ENCODE data around the gene INMT. TPM values are rescaled to one million over a fixed set of nuclear protein-coding genes. Genes with fewer than 3 reads are reported as not detected.

The INMT gene
- total and polyA plus RNA-seq, 2 donors (not counting 1 experiment from before 2014, with no cell fraction given), result 0.15 TPM; not detected in 1

DNA sequence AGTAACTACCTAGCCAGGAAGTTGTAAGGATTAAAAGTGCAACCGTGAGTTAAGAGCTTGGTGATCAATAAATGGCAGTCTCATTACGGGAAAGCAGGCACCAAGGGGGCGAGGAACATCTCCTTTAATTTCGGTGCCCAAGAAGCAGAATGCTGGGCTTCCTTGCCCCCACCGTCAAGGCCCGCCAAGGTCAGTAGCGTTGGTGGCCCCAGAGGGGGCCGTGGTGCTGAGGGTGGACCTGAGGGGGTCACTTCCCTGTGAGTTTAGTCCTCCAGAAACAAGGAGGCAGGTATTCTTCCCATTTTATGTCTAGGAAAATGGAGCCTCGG, 18.9 kb downstream of the INMT start:
- Mint-ChIP-seq H3K27me3 (no peaks in the 10 kb centered on the region), H3K27ac (no peak overlapping the region), H3K4me1 (peaks cover 5% of the 10 kb centered on the region), H3K4me3 (peak overlapping the region; percentile 92), H3K9me3 (ENCODE audit: insufficient read depth) (no peaks in the 10 kb centered on the region)
- Histone ChIP-seq H3K79me2 (ENCODE audit: control insufficient read depth, insufficient read depth, low read length) (no peaks in the 10 kb centered on the region), H3K27me3 (replicated peaks in 1 of 4; ENCODE audit: control extremely low read depth in 1 of 4, control insufficient read depth in 3 of 4, insufficient read depth in 4 of 4, low read length in 3 of 4) (no peaks in the 10 kb centered on the region), H3K36me3 (replicated peaks in 1 of 2; ENCODE audit: control extremely low read depth in 1 of 2, control insufficient read depth in 1 of 2, extremely low read depth in 1 of 2, insufficient read depth in 2 of 2, low read length in 1 of 2) (no peaks in the 10 kb centered on the region), H2AFZ (ENCODE audit: insufficient read depth, low read depth, low read length, poor library complexity, severe bottlenecking) (peak overlapping the region; percentile 98), H3K4me2 (replicated peaks; ENCODE audit: low read depth, low read length, poor library complexity, severe bottlenecking) (peak overlapping the region; percentile 88), H3K4me1 (ENCODE audit: control insufficient read depth in 2 of 2, insufficient read depth in 2 of 2, low read length in 2 of 2) (peaks cover 4 to 13% of the 10 kb centered on the region in 2 donors), H3K9me3 (ENCODE audit: control extremely low read depth in 1 of 3, control insufficient read depth in 2 of 3, insufficient read depth in 1 of 3, low read length in 2 of 3) (no peaks in the 10 kb centered on the region), H3K4me3 (ENCODE audit: control extremely low read depth in 1 of 5, extremely low read depth in 1 of 5, insufficient read depth in 1 of 5, low read depth in 2 of 5, low read length in 4 of 5) (peak overlapping the region in 4 of 5 experiments; percentile 64 to 93 (median 76)), H3K27ac (ENCODE audit: low read length in 2 of 2) (no peak overlapping the region), H4K20me1 (ENCODE audit: control insufficient read depth, insufficient read depth, low read length, poor library complexity, severe bottlenecking) (no peaks in the 10 kb centered on the region), H3K9ac (ENCODE audit: low read length) (peak overlapping the region; percentile 87)
- ChIA-PET POLR2A (no interaction called here), CTCF (no interaction called here)
- 82% methylated on average over 9 of the region's 9 CpGs for WGBS (ENCODE audit: insufficient coverage)
- intact Hi-C loops (cut with micrococcal nuclease), result no loop called here
- DNase-seq (no peak), ATAC-seq (ENCODE audit: low read depth) (no peak)
- TF ChIP-seq EZH2 (IDR thresholded peaks at IDR 0.05; ENCODE audit: borderline replicate concordance, insufficient read depth, low read depth, low read length, poor library complexity, severe bottlenecking), result no peak
- TF ChIP-seq, protein P1, sequence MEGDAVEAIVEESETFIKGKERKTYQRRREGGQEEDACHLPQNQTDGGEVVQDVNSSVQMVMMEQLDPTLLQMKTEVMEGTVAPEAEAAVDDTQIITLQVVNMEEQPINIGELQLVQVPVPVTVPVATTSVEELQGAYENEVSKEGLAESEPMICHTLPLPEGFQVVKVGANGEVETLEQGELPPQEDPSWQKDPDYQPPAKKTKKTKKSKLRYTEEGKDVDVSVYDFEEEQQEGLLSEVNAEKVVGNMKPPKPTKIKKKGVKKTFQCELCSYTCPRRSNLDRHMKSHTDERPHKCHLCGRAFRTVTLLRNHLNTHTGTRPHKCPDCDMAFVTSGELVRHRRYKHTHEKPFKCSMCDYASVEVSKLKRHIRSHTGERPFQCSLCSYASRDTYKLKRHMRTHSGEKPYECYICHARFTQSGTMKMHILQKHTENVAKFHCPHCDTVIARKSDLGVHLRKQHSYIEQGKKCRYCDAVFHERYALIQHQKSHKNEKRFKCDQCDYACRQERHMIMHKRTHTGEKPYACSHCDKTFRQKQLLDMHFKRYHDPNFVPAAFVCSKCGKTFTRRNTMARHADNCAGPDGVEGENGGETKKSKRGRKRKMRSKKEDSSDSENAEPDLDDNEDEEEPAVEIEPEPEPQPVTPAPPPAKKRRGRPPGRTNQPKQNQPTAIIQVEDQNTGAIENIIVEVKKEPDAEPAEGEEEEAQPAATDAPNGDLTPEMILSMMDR (IDR thresholded peaks at IDR 0.05), result no peak

DNA sequence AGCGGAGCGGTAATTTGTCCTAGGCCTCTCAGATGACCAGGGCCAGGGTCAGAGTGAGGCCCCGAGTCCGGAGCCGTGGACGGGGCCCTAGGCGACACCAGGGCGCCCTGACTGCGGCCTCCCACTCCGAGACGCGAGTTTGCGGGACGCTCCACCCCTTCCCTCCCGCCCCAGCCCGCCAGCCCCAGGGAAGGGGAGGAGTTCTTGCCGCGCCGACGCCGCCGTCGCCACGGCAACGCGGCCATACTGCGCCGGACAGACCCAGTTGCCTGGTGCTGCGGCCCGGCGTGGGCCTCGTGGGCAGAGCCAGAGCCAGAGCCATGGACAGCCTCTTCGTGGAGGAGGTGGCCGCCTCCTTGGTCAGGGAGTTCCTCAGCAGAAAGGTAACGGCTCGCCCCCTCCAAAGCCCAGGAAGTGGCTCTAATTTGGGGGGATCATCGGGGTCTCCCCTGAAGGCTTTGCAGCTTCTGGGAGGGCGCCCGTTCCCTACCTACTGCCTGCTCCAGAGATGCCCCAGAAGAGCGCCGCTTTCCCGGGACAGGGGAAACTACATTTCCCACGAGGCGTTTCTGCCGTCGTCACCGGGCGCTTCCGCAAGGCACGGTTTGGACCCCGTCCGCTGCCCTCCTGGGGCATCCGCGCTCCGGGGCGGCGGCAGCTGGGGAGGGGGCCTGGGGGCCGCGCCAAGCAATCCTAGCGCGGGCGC, 19.4 kb downstream of the INMT start, which contains the start of gene MINDY4:
Gene MINDY4, plus strand, starts transcription at position 244 of the 706 bp plus-strand sequence. Its CDS starts 77 bp downstream, at position 321.
- H3K27ac Mint-ChIP-seq, result peak within 1 kb of the TSS; percentile 57
- peaks cover 5% of the 10 kb centered on the region for H3K4me1 Mint-ChIP-seq
- ATAC-seq (ENCODE audit: low read depth), result peak; percentile 90
- H2AFZ ChIP-seq (ENCODE audit: insufficient read depth, low read depth, low read length, poor library complexity, severe bottlenecking), result peak within 1 kb of the TSS; percentile 98
- peak within 1 kb of the TSS; percentile 92 for H3K4me3 Mint-ChIP-seq
- no peaks in the 10 kb centered on the region for H3K36me3 ChIP-seq (replicated peaks in 1 of 2; ENCODE audit: control extremely low read depth in 1 of 2, control insufficient read depth in 1 of 2, extremely low read depth in 1 of 2, insufficient read depth in 2 of 2, low read length in 1 of 2)
- H3K9me3 Mint-ChIP-seq (ENCODE audit: insufficient read depth), result no peaks in the 10 kb centered on the region
- intact Hi-C loops (cut with micrococcal nuclease), result no loop called here
- DNase-seq, result peak; percentile 67
- H3K27me3 Mint-ChIP-seq, result no peaks in the 10 kb centered on the region
- no peak for TF ChIP-seq EZH2 (IDR thresholded peaks at IDR 0.05; ENCODE audit: borderline replicate concordance, insufficient read depth, low read depth, low read length, poor library complexity, severe bottlenecking)
- TF ChIP-seq, protein P1 (IDR thresholded peaks at IDR 0.05), result no peak
- H3K9ac ChIP-seq (ENCODE audit: low read length), result peak within 1 kb of the TSS; percentile 87
- no peaks in the 10 kb centered on the region for H3K27me3 ChIP-seq (replicated peaks in 1 of 4; ENCODE audit: control extremely low read depth in 1 of 4, control insufficient read depth in 3 of 4, insufficient read depth in 4 of 4, low read length in 3 of 4)
- peak within 1 kb of the TSS; percentile 64 to 93 (median 73) for H3K4me3 ChIP-seq (ENCODE audit: control extremely low read depth in 1 of 5, extremely low read depth in 1 of 5, insufficient read depth in 1 of 5, low read depth in 2 of 5, low read length in 4 of 5)
- no peaks in the 10 kb centered on the region for H3K9me3 ChIP-seq (ENCODE audit: control extremely low read depth in 1 of 3, control insufficient read depth in 2 of 3, insufficient read depth in 1 of 3, low read length in 2 of 3)
- no peaks in the 10 kb centered on the region for H4K20me1 ChIP-seq (ENCODE audit: control insufficient read depth, insufficient read depth, low read length, poor library complexity, severe bottlenecking)
- 2% methylated on average over 62 of the region's 62 CpGs for WGBS (ENCODE audit: insufficient coverage)
- ChIA-PET POLR2A (no interaction called here), CTCF (no interaction called here)
- no peaks in the 10 kb centered on the region for H3K79me2 ChIP-seq (ENCODE audit: control insufficient read depth, insufficient read depth, low read length)
- H3K4me2 ChIP-seq (replicated peaks; ENCODE audit: low read depth, low read length, poor library complexity, severe bottlenecking), result peak within 1 kb of the TSS; percentile 88
- H3K27ac ChIP-seq (ENCODE audit: low read length in 2 of 2), result peak within 1 kb of the TSS in 1 of 2 donors; percentile 61
- H3K4me1 ChIP-seq (ENCODE audit: control insufficient read depth in 2 of 2, insufficient read depth in 2 of 2, low read length in 2 of 2), result peaks cover 4 to 13% of the 10 kb centered on the region in 2 donors
